ENCODE measurements around the gene TMEM235. TPM values are rescaled to one million over a fixed set of nuclear protein-coding genes. Genes with fewer than 3 reads are reported as not detected.

TMEM235 gene
- not detected in 2 replicates for total RNA-seq

DNA sequence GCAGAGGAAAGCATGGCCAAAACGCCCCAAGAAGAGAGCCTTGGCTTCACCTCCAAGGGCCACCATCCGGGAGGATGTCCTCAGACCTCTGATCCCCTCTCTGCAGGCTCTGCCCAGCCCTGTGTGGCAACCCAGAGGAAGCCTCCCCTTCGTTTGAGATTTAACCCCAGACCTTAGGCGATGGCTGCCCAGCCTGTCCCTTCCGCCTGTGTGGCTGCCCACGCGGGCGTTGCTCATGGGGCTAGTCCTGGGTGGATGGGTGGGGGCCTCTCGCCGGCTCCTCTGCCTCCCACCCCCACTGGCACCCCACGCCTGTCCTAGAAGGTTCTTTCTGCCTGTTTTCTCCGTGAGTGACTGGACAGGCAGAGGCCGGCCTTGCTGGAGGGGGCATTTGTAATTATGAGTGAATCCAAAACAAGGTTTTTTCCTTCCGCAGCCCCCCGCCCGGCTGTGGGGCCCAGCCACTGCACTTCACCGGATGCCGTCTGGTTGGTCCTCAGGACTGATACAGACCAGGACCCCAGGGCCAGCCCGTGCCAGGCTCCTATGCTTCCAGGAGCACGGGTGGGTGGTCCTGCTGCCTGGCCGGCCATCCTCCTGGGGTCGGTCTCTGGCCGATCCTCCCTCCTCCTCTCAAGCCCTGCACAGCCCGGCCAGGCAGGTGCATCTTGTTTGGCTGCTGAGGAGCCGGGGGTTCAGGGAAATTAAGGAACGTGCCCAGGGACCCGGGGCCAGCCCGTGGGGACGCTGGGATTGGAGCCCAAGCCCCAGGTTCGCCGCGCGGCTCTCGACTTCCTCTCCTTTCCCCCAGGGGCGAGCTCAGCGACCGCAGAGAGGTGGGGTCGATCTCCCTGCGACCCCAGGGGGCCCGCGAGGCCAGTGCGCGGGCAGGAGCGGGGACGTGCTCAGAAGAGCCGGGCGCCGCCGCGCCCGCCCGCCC is at the start of gene TMEM235:
Gene TMEM235 (plus strand): TSS at position 636 of the 940 bp plus-strand sequence. CDS start 393 bp downstream, outside the sequence.
- H3K36me3 ChIP-seq (ENCODE audit: control insufficient read depth, insufficient read depth, low read length), result no peaks in the 10 kb centered on the region
- FAIRE-seq (no peak), DNase-seq (ENCODE audit: low read depth) (no peak)
- H3K27me3 ChIP-seq (ENCODE audit: control insufficient read depth, insufficient read depth, low read length), result peaks cover 15% of the 10 kb centered on the region
- TF ChIP-seq, protein P1, sequence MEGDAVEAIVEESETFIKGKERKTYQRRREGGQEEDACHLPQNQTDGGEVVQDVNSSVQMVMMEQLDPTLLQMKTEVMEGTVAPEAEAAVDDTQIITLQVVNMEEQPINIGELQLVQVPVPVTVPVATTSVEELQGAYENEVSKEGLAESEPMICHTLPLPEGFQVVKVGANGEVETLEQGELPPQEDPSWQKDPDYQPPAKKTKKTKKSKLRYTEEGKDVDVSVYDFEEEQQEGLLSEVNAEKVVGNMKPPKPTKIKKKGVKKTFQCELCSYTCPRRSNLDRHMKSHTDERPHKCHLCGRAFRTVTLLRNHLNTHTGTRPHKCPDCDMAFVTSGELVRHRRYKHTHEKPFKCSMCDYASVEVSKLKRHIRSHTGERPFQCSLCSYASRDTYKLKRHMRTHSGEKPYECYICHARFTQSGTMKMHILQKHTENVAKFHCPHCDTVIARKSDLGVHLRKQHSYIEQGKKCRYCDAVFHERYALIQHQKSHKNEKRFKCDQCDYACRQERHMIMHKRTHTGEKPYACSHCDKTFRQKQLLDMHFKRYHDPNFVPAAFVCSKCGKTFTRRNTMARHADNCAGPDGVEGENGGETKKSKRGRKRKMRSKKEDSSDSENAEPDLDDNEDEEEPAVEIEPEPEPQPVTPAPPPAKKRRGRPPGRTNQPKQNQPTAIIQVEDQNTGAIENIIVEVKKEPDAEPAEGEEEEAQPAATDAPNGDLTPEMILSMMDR (IDR thresholded peaks at IDR 0.05; ENCODE audit: insufficient read depth, low read length, severe bottlenecking), result no peak
- no peak within 1 kb of the TSS for H3K4me3 ChIP-seq (ENCODE audit: low read depth, low read length)

DNA sequence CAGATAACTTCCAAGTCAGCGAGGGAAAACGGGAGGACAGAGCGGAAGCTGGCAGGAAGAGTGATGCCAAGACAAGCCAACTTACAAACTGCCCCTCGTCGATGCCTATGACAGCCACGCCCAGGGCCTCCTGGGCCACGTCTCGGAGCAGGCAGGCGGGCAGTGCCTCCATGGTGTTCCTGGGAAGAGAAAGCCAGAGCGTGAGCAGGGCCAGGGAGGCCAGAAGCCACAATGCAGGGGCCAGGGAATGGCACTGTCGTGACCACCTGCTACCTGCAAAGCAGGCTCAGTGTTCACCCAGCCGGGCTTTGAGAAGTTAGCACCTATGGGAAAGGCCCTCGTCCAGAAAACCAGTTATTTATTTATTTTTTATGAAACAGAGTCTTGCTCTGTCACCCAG is 48.9 kb upstream of the TMEM235 start:
- DNase-seq (ENCODE audit: low read depth), result no peak
- H3K27me3 ChIP-seq (ENCODE audit: control insufficient read depth, insufficient read depth, low read length), result no peaks in the 10 kb centered on the region
- TF ChIP-seq, protein P1 (IDR thresholded peaks at IDR 0.05; ENCODE audit: insufficient read depth, low read length, severe bottlenecking), result no peak
- no peaks in the 10 kb centered on the region for H3K36me3 ChIP-seq (ENCODE audit: control insufficient read depth, insufficient read depth, low read length)
- no peak for FAIRE-seq
- no peak overlapping the region for H3K4me3 ChIP-seq (ENCODE audit: low read depth, low read length)

DNA sequence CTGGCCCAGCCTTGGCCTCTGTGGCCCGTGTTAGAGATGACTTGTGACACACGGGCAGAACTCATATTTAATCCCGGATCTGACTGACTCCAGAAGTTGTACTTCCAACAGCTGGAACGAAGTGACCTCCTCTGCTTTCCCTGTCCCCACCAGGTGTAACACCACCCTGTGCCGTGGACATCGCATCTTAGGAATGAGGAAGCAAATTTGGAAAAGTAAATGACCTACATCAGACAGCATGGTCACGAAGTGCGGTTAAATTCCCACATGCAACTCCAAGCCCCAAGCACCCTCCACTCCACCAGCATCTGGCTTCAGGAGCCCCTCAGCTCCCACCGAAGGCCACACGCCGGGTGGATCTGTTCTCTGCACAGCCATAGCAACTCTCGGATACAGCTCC is 47.5 kb upstream of the TMEM235 start:
- peaks cover under 1% of the 10 kb centered on the region for H3K36me3 ChIP-seq (ENCODE audit: control insufficient read depth, insufficient read depth, low read length)

DNA sequence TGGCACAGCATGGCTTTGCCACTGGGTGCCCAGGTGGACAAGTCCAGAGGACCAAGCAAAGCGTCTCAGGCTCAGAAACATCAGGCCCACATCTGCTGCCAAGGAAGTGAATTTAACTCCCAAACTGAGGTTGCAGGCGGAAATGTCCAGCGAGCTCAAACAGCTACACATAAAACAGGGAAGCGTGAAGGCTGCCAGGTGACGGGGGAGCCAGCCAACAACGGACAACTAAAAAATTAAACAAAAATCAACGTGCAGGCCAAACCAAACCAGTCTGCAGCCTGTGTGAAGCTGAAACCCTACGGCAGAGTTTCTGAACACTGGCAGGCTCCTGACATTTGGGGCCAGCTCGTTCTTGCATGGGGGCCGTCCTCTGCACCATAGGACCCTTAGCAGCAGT is 47.1 kb upstream of the TMEM235 start:
- FAIRE-seq, result no peak
- Histone ChIP-seq H3K36me3 (ENCODE audit: control insufficient read depth, insufficient read depth, low read length) (peaks cover 1% of the 10 kb centered on the region), H3K27me3 (ENCODE audit: control insufficient read depth, insufficient read depth, low read length) (no peaks in the 10 kb centered on the region), H3K4me3 (ENCODE audit: low read depth, low read length) (no peak overlapping the region)
- TF ChIP-seq, protein P1 (IDR thresholded peaks at IDR 0.05; ENCODE audit: insufficient read depth, low read length, severe bottlenecking), result no peak
- no peak for DNase-seq (ENCODE audit: low read depth)

More for the DNA sequence above, 47.5 kb upstream of the TMEM235 start:
- H3K4me3 ChIP-seq (ENCODE audit: low read depth, low read length), result no peak overlapping the region
- H3K27me3 ChIP-seq (ENCODE audit: control insufficient read depth, insufficient read depth, low read length), result no peaks in the 10 kb centered on the region
- DNase-seq (ENCODE audit: low read depth) (no peak), FAIRE-seq (no peak)
- TF ChIP-seq, protein P1 (IDR thresholded peaks at IDR 0.05; ENCODE audit: insufficient read depth, low read length, severe bottlenecking), result no peak

DNA sequence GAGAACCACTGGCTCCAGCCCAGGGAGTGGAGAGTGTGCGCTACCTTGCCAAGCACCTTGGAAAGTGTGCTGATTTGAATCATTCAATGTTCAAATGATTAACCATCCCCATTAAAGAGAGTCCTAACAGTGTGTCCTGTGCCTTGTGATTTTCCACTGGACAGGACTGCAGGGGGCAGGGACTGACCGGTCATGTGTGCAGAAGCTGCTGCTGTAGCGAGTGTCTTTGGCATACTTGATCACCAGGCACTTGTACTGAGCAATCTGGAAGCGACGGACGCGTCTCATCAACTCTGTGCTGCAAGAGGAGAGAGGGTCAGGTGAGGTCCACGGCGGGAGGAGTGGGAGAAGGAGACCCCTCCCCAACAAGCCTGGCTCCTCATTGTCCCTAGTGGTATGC is 46.6 kb upstream of the TMEM235 start:
- H3K36me3 ChIP-seq (ENCODE audit: control insufficient read depth, insufficient read depth, low read length), result peaks cover 1% of the 10 kb centered on the region
- no peaks in the 10 kb centered on the region for H3K27me3 ChIP-seq (ENCODE audit: control insufficient read depth, insufficient read depth, low read length)
- no peak overlapping the region for H3K4me3 ChIP-seq (ENCODE audit: low read depth, low read length)
- TF ChIP-seq, protein P1 (IDR thresholded peaks at IDR 0.05; ENCODE audit: insufficient read depth, low read length, severe bottlenecking), result no peak
- FAIRE-seq, result no peak
- no peak for DNase-seq (ENCODE audit: low read depth)
